Activated CD4-positive, alpha-beta T cell treated with anti-CD3 and anti-CD28 coated beads, Interleukin-2, amount 50 U/mL, for 4 hours (primary cell): ENCODE measurements around the gene DYTN.

ENCODE experiments used
- DNase-seq, 2 experiments: peaks; one replicate each; pipeline ENCODE4 v3.0.0-alpha.2; 2020

DYTN gene

DNA sequence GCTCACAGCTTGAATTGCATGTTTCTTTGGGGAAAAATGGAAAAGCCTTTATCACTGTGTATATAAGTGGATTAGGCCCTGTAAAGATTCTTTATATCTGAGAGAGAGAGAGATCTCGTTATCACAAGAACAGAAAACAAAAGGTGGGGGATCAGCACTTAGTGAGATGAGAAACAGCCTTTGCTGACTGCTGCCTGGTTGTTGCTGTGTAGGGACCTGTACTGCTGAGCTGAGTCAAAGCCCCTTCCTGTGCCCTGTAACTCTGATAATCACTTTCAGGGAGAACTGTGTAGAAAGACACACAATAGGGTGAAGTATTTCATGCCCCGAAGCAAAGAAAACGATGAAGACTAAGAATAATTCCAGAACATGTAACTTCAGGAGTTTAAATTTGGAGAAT lies 106.5 kb downstream of the DYTN start:
- no peak for DNase-seq

DNA sequence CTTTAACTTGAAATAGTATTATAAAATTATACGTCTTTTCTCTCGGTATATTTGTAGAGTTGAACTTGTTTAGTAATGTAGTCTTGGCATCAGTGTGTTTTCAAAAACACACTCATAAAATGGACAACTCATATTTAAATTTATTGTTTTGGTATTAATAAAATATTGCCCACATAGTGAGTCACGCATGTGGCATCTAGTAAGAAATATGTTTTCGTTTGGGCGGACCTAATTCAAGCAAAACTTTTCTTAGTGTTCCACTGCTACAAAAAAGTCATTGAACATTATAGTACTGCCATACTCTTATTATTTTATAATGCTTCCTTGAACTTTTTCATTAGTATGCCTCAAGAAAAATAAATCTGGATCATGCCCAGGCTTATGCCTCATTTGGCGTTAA lies 107.0 kb downstream of the DYTN start:
- no peak for DNase-seq

DNA sequence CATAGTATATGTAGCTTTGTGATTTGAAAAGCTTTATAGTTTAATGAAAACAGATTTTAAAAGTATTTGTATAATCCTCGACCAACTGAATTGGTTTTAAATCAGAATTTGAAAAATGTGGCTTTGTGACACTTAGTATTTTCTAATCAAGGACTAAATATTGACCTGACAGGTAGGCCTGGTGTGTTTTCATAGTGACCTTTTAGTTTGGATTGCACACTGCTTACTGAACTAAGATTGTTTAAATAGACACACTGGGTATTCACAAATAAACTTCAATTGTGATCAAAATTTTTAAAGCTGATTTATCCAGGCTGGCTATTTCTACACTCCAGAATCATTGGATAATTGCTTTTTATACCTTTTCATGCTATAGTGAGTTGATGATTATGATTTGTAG lies 107.7 kb downstream of the DYTN start:
- DNase-seq, result no peak

DNA sequence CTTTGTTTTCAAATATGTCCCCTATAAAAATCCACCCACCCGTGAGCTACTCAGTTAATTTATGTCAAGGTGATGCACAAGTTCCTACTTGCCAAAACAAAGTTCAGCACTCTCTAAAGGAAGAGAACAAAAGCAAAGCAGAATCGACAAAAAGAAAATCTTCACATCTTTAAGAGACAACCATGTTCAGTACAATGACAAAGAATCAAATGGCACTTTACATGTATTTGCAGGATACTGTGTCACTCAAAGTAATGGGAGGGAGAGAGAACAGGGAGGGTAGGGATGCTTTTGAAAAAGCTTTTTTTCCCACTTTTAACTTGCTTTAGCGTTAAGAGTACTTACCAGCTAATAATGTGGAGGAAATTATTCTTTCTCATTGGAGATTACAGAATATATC lies 115.0 kb downstream of the DYTN start:
- no peak for DNase-seq
